H9 (cell line): ENCODE measurements around the gene SPINT1. TPM values are rescaled to one million over a fixed set of nuclear protein-coding genes. Genes with fewer than 3 reads are reported as not detected.

Experiments used
- DNase-seq: peaks from one replicate; pipeline ENCODE4 v3.0.0-alpha.2; 2017
- H2AFZ ChIP-seq: one replicate; pipeline ENCODE4 v1.6.1; 2013; ENCODE audit warnings: mild to moderate bottlenecking, low read length, control low read depth, moderate library complexity
- H2AK5ac ChIP-seq: 2 replicates; pipeline ENCODE4 v1.6.1; 2013; ENCODE audit warnings: low read length, control low read depth, mixed read lengths; ENCODE audit not compliant: insufficient read length
- H2BK120ac ChIP-seq: one replicate; pipeline ENCODE4 v1.6.1; 2013; ENCODE audit warnings: low read depth, mild to moderate bottlenecking, low read length, control low read depth, inconsistent platforms; ENCODE audit not compliant: poor library complexity, severe bottlenecking
- H2BK12ac ChIP-seq: 2 replicates; pipeline ENCODE4 v1.6.1; 2013; ENCODE audit warnings: low read length, control low read depth, mixed read lengths, low read depth; ENCODE audit not compliant: insufficient read length
- H2BK15ac ChIP-seq: 2 replicates; pipeline ENCODE4 v1.6.1; 2013; ENCODE audit warnings: low read depth, low read length, control low read depth
- H2BK20ac ChIP-seq: one replicate; pipeline ENCODE4 v1.6.1; 2013; ENCODE audit warnings: low read depth, mild to moderate bottlenecking, low read length, control low read depth, inconsistent platforms; ENCODE audit not compliant: poor library complexity, severe bottlenecking
- H2BK5ac ChIP-seq: 2 replicates; pipeline ENCODE4 v1.6.1; 2013; ENCODE audit warnings: low read length, control low read depth, mixed read lengths; ENCODE audit not compliant: insufficient read length
- H3K14ac ChIP-seq: 2 replicates; pipeline ENCODE4 v1.6.1; 2013; ENCODE audit warnings: low read length, control low read depth; ENCODE audit not compliant: insufficient read depth
- H3K18ac ChIP-seq: 2 replicates; pipeline ENCODE4 v1.6.1; 2013; ENCODE audit warnings: low read depth, mild to moderate bottlenecking, mixed read lengths, low read length, control low read depth; ENCODE audit not compliant: insufficient read length
- H3K23ac ChIP-seq: 2 replicates; pipeline ENCODE4 v1.6.1; 2013; ENCODE audit warnings: low read length, control low read depth, mixed read lengths, low read depth; ENCODE audit not compliant: insufficient read length
- H3K23me2 ChIP-seq: 2 replicates; pipeline ENCODE4 v1.6.1; 2013; ENCODE audit warnings: low read depth, mild to moderate bottlenecking, mixed read lengths, low read length, control low read depth; ENCODE audit not compliant: insufficient read length, poor library complexity, severe bottlenecking
- H3K27ac ChIP-seq: 2 replicates; pipeline ENCODE4 v1.5.1; 2013; ENCODE audit warnings: low read length, control low read depth, mixed read lengths, low read depth; ENCODE audit not compliant: insufficient read length
- H3K27me3 ChIP-seq: 2 replicates; pipeline ENCODE4 v1.6.1; 2013; ENCODE audit warnings: low read length, control low read depth, inconsistent platforms; ENCODE audit not compliant: insufficient read depth
- H3K4ac ChIP-seq: 2 replicates; pipeline ENCODE4 v1.6.1; 2013; ENCODE audit warnings: low read depth, mild to moderate bottlenecking, control low read depth, inconsistent platforms, low read length, moderate library complexity
- H3K4me1 ChIP-seq: 2 replicates; pipeline ENCODE4 v1.6.1; 2013; ENCODE audit warnings: low read length, control low read depth, inconsistent platforms; ENCODE audit not compliant: insufficient read depth
- H3K4me2 ChIP-seq: 2 replicates; pipeline ENCODE4 v1.6.1; 2013; ENCODE audit warnings: low read length, control low read depth, mixed read lengths; ENCODE audit not compliant: insufficient read length, insufficient read depth
- H3K56ac ChIP-seq: 2 replicates; pipeline ENCODE4 v1.6.1; 2013; ENCODE audit warnings: low read depth, mild to moderate bottlenecking, mixed read lengths, low read length, control low read depth; ENCODE audit not compliant: insufficient read length
- H3K79me1 ChIP-seq: 2 replicates; pipeline ENCODE4 v1.6.1; 2013; ENCODE audit warnings: low read depth, mild to moderate bottlenecking, moderate library complexity, low read length, control low read depth, inconsistent platforms; ENCODE audit not compliant: insufficient read depth, poor library complexity, severe bottlenecking
- H3K79me2 ChIP-seq: 2 replicates; pipeline ENCODE4 v1.6.1; 2013; ENCODE audit warnings: low read length, control low read depth, inconsistent platforms; ENCODE audit not compliant: insufficient read depth
- H3K9ac ChIP-seq: 2 replicates; pipeline ENCODE4 v1.6.1; 2013; ENCODE audit warnings: low read length, control low read depth, mixed read lengths; ENCODE audit not compliant: insufficient read length; ENCODE audit errors: extremely low read depth
- H3K9me3 ChIP-seq: one replicate; pipeline ENCODE4 v1.6.1; 2013; ENCODE audit warnings: low read depth, low read length, inconsistent platforms; ENCODE audit not compliant: control insufficient read depth
- H3T11ph ChIP-seq: one replicate; pipeline ENCODE4 v1.6.1; 2013; ENCODE audit warnings: mild to moderate bottlenecking, low read length, control low read depth, inconsistent platforms
- H4K20me1 ChIP-seq: one replicate; pipeline ENCODE4 v1.6.1; 2013; ENCODE audit not compliant: control insufficient read depth, insufficient read length, insufficient read depth
- H4K5ac ChIP-seq: 2 replicates; pipeline ENCODE4 v1.6.1; 2013; ENCODE audit warnings: low read depth, mild to moderate bottlenecking, mixed read lengths, low read length, control low read depth; ENCODE audit not compliant: insufficient read length
- H4K8ac ChIP-seq: replicated peaks from 2 replicates; pipeline ENCODE4 v1.6.1; 2013; ENCODE audit warnings: low read length, control low read depth, mixed read lengths, low read depth; ENCODE audit not compliant: insufficient read length
- H4K91ac ChIP-seq: 2 replicates; pipeline ENCODE4 v1.6.1; 2013; ENCODE audit warnings: low read depth, mild to moderate bottlenecking, moderate library complexity, mixed read lengths, low read length, control low read depth; ENCODE audit not compliant: insufficient read length
- H3K27ac Mint-ChIP-seq, 3 experiments: 2 replicates in 2 of 3; 3 replicates in 1 of 3; pipeline ENCODE4 v1.8.0; 2020 to 2021; ENCODE audit warnings: mixed read lengths in 3 of 3, mild to moderate bottlenecking in 1 of 3, moderate library complexity in 1 of 3
- H3K27me3 Mint-ChIP-seq: 2 replicates; pipeline ENCODE4 v1.8.0; 2021; ENCODE audit warnings: low read depth, mild to moderate bottlenecking, moderate library complexity, mixed read lengths
- H3K36me3 Mint-ChIP-seq, 3 experiments: 2 replicates in 2 of 3; 3 replicates in 1 of 3; pipeline ENCODE4 v1.8.0; 2020 to 2021; ENCODE audit warnings: low read depth in 3 of 3, mixed read lengths in 3 of 3; ENCODE audit not compliant: insufficient read depth in 1 of 3
- H3K4me1 Mint-ChIP-seq, 2 experiments: 2 replicates each; pipeline ENCODE4 v1.8.0; 2020; ENCODE audit warnings: mixed read lengths in 2 of 2
- H3K4me3 Mint-ChIP-seq, 2 experiments: 2 replicates in 1 of 2; 3 replicates in 1 of 2; pipeline ENCODE4 v1.8.0; 2020 to 2021; ENCODE audit warnings: mild to moderate bottlenecking in 2 of 2, mixed read lengths in 2 of 2, moderate library complexity in 1 of 2
- H3K9me3 Mint-ChIP-seq, 2 experiments: 2 replicates in 1 of 2; 3 replicates in 1 of 2; pipeline ENCODE4 v1.8.0; 2020; ENCODE audit warnings: mild to moderate bottlenecking in 2 of 2, mixed read lengths in 2 of 2, moderate library complexity in 1 of 2
- CTCF ChIP-seq: fragments of 200-600 bp; sonication (generic); conservative IDR thresholded peaks from 3 replicates; pipeline ENCODE4 v1.8.0; 2021; ENCODE audit warnings: antibody characterized with exemption, mild to moderate bottlenecking
- whole genome bisulfite sequencing: extraction: QIAGEN DNeasy Blood & Tissue Kit; methylation state at CpG from one replicate; pipeline ENCODE4 v1.1.7; 2013; ENCODE audit warnings: missing lambda C conversion rate, low lambda C conversion rate, mixed read lengths; ENCODE audit not compliant: insufficient read length; ENCODE audit errors: extremely low coverage; 5-methylcytosine and 5-hydroxymethylcytosine counted together
- total RNA-seq: library from RNA; stranded (reverse); gene quantifications from 2 replicates; pipeline ENCODE4 v1.2.1, GENCODE V29; 2021

SPINT1 gene
- total RNA-seq, 1 experiment from 2014 or later: 130 TPM

DNA sequence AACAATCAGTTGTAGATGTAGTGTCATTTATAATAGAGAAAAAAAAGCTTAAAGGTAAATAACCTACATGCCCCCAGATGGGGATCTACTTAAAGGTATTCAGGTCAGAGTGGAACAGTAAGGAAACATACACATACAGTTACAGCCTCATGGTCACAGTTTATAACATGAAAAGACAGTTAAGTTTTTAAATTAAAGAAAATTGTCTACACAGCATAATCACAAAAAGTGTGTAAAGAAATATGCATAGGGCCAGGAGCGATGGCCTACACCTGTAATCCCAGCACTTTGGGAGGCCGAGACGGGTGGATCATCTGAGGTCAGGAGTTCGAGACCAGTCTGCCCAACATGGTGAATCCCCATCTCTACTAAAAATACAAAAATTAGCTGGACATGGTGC is 23.4 kb downstream of the SPINT1 start:
- H4K5ac ChIP-seq: no peak overlapping the region
- H2AFZ ChIP-seq: no peak overlapping the region
- Mint-ChIP-seq H3K4me3 (no peak overlapping the region), H3K4me1 (peaks cover 11 to 15% of the 10 kb centered on the region in 2 experiments), H3K36me3 (no peaks in the 10 kb centered on the region), H3K9me3 (no peaks in the 10 kb centered on the region), H3K27ac (no peak overlapping the region), H3K27me3 (peaks cover 6% of the 10 kb centered on the region)
- no peak overlapping the region for H3K56ac ChIP-seq
- no CpG with 5 or more reads among the region's 4 CpGs for WGBS
- H2BK12ac ChIP-seq: no peak overlapping the region
- H3K4ac ChIP-seq: no peak overlapping the region
- no peaks in the 10 kb centered on the region for H3K79me2 ChIP-seq
- H3K27ac ChIP-seq: no peak overlapping the region
- no peaks in the 10 kb centered on the region for H4K20me1 ChIP-seq
- no peak for TF ChIP-seq CTCF
- no peak overlapping the region for H2AK5ac ChIP-seq
- DNase-seq: no peak
- no peak overlapping the region for H2BK20ac ChIP-seq
- H2BK15ac ChIP-seq: no peak overlapping the region
- H4K91ac ChIP-seq: no peak overlapping the region
- H2BK5ac ChIP-seq: no peak overlapping the region
- H3K4me2 ChIP-seq: no peak overlapping the region
- H3K14ac ChIP-seq: no peak overlapping the region
- H3K23ac ChIP-seq: no peak overlapping the region
- H3K79me1 ChIP-seq: no peaks in the 10 kb centered on the region
- H3K9ac ChIP-seq: no peak overlapping the region
- H3K9me3 ChIP-seq: no peaks in the 10 kb centered on the region
- no peaks in the 10 kb centered on the region for H3K4me1 ChIP-seq
- no peak overlapping the region for H3K18ac ChIP-seq
- no peaks in the 10 kb centered on the region for H3K23me2 ChIP-seq
- H2BK120ac ChIP-seq: no peak overlapping the region
- H4K8ac ChIP-seq: no peak overlapping the region
- no peaks in the 10 kb centered on the region for H3K27me3 ChIP-seq
- H3T11ph ChIP-seq: no peak overlapping the region
